ENCODE measurements around the gene SRI.

The SRI gene

DNA sequence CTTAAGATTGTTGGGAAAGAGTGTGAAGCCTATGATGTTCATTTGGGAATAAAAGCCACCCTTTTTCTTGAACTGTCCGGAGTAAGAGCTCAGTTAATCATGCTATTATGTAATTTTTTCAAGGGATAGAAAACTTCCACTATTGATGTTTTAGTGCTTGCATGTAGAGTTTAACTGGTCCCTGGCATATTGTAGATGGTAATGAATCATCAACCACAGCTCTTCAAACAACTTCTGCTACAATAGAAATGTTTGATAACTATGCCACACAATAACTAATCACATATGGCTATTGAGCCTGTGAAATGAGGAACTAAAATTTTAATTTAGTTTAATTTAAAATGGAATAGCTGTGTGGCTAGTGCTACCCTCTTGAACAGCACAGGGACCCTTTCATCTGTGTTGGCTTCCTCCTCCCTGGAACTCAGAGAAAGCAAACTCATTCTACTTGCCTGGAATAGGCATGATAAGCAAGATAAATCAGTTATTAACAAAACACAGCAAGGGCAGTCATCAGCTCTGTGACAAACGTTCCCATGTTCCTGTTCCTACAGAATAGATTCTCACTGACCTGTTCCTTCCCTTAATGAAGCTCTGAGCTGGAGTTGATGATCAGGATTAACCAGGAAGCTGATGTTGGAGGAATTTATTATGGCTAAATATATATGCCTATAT, 4.9 kb upstream of the SRI start:
- DNase-seq = no peak

DNA sequence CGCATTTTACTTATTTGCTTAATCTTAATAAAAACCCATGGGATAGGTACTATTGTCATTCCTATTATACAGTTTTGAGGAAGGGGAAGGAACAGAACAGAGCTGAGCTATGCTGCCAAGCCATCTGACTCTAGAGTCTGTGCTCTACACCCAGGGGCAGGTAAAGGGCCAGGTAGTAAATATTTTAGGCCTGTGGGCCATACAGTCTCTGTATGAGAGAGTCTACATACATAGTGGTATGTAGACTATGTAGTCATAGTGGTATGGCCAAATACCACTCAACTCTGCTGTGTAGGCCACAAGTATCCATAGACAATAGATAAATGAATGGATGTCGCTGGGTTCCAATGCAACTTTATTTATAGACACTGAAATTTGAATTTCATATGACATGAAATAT, 3.4 kb upstream of the SRI start:
- DNase-seq = no peak

DNA sequence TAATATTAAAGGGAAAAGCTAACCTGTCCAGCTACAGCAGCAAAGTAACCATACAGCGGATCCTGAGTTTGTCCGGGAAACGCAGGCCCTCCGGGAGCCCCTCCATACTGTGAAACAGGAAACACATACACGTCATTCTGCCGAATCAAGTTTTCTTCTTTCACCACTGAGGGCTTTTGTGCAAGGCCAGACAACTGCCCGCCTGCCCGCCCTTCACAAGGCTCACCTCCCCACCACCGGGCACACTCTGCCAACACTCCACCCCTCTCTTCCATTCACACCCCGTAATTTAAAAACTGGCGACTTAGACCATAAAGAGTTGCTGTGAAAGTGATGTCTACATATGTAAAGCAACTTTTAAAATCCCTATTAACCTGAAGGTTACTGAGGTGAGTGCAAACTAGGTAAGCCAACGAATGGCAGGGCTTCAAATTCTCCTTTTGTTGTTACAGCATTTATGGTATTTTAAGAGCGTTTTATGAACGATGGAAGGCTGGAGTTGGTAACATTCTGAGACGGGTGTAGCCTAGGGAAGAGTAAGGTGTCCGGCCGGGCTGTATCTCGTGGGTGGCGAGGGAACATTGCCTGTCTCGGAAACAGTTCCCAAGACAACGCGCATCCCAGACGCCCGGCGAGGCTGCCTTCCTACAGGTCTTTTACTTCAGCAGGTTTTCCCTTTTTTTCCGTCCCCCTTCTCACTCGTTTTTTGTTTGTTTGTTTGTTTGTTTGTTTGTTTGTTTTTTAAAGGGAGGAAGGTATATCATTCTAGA, 817 bp downstream of the SRI start:
- peak; percentile 79 for DNase-seq

DNA sequence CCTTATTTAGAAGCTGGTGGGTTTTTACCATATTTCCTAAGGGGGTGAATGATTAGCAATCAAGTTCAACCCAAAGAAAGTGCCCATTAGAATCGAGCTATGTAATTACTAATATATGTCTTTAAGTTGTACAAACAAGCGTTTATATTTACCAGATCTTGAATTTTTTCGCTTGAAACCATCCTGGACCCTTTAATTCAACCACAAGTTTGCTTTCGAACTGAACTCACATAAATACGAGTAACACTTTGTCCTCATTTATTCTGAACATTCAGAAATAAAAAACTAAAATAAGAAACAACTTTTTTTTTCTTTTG, 1.5 kb downstream of the SRI start:
- no peak for DNase-seq

DNA sequence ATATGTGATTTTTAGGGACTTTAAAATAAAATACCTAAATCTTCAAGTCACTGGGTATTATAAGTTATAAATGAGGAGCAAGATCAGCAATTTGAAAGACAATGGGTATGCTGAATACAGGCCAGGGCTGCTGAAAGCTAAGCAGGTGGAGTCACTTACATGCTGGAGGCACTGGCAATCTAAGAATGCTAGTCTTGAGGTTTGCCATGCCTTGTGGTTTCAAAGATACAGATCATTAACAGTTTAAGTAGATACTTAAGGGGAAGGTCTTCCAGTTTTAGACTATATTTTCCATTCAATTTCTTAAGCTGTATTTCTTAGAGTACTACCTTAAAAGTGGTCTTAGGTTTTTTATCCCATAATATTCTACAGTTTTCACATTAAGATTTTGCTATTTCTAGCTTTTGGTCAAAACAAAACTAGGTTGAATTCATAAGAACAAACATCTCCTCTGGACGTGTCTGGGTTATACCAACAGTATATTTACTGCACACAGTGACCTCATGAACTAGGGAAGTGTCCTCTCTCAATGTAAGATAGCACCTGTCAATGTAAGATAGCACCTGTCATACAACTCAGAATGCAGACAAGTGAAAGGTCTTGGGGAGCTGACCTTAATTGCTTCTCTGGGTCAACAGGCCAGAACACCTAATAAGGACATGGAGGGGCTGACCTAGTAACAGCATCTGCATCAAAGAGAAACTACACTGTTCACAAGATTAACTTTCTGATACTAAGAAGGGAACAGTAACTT, 2.0 kb downstream of the SRI start:
- DNase-seq = no peak

DNA sequence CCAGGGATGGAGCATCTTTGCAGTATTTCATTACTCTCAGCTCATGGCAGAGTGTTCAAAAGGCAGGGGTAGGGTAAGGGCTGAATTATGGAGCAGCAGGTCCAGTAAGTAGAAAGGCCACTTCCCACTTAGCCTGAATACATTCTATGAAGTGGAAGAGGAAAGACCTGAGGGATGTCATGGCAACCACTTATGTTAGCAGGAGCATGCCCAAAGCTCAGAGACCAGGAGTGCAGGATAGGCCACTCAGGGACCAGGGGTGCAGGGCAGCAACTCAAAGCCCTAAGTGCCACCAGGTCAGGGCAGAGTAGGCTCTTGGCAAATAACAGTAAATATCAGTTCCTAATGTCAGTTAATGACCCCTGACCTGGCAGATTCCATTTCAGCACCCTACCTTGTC, 3.6 kb downstream of the SRI start:
- DNase-seq = no peak

DNA sequence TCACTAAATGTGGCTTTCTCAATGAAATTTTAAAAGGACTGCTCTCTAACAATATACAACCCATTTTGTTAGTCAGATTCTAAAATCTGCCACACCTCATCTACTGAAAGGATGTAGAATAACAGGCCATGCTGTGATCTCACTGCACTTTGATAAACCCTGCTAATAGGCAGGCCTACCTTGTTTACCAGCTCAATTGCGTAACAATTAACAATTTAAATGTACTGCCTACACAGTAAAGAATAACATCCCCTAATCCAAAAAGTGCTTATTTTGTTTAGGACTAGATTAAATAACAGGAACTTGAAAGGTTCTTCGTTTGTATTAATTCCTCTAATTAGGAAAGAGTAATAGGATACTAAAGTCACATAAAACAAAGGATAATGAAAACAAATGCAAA, 4.5 kb downstream of the SRI start:
- no peak for DNase-seq

DNA sequence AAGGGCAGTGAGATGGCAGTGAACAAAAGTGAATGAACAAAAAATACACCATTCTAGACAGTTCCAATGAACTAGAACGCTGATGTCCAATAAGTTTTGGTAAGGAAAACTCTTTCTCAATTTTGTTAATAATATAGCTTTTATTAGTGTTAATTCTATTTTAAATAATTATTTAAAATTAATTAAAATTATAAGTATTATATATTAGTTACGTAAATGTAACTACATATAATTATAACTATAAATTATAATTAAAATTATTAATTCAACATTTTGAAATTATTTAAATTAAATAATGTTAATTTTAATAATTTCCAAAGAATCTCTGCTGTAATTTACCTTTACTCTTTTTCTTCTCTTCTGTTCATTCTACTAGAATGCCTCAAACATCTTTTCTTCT, 5.4 kb downstream of the SRI start:
- no peak for DNase-seq

DNA sequence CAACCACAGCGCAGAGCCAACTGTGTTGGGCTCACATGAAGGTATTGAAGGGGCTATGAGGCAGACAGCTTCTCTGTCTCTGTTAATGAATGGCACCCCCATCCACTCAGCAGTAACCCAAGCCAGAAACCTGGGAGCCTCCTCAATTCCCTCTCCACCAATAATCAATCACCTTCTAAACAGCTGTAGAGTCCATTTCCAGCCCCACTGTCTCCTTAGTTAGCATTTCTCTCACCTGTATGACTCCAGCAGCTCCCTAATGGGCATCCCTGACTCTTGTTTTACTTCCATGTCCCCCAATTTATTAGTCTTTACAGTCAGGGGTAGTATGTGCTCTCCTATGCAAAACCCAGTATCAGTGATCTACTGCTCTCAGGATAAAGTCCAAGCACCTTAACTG, 6.9 kb downstream of the SRI start:
- DNase-seq = no peak

DNA sequence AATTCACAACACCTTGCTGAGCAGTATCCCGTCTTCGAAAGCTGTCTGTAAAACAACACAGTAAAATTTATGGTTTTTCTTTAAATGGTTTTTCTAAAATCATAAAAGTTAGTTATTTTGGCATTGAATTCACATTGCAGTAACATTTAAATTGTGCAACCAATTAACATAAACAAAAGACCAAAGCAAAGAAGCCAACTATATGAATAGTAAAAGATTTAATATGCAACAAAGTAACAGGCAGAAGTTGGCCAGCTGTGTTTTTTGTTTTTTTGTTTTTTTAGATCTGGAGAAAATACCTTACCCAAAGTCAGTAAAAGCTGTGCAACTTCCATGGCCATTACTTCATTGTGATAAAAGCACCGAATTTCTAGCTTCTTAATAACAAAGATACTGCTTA, 11.3 kb downstream of the SRI start:
- DNase-seq = no peak

DNA sequence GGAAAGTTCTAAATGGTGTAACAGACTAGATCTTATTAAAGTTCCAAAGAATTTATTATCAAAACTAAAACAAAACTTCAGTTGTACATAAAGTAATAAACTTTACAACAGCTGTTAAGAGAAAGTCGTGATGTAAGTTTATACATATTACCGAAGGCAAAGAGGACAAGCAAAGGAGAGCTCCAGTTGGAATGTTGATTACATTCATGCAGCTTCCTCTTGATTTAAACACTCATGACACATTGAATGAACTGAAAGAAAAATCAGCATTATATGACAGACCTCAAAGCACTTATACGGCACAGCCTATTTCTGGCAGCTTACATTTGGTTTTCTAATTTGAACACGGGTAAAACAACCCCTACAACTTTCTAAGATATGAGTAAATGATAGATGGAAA, 13.6 kb downstream of the SRI start:
- no peak for DNase-seq

DNA sequence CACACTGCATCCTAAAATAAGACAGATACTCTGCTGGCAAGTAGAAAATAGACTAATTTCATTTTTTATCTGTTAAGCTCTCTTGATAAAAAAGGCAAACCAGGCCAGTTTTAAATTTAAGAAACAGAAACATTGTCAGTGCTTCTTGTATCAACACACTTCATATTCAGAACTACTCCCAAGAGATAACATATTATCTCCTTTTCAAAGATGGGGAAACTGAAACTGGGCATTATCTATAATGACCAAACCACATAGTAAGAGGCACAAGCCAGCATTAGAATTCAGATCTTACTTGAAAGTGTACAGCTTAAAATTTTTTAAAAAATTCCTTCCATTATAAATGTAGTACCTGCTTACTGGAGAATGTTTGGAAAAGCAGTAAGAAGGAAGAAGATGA, 14.7 kb downstream of the SRI start:
- no peak for DNase-seq

DNA sequence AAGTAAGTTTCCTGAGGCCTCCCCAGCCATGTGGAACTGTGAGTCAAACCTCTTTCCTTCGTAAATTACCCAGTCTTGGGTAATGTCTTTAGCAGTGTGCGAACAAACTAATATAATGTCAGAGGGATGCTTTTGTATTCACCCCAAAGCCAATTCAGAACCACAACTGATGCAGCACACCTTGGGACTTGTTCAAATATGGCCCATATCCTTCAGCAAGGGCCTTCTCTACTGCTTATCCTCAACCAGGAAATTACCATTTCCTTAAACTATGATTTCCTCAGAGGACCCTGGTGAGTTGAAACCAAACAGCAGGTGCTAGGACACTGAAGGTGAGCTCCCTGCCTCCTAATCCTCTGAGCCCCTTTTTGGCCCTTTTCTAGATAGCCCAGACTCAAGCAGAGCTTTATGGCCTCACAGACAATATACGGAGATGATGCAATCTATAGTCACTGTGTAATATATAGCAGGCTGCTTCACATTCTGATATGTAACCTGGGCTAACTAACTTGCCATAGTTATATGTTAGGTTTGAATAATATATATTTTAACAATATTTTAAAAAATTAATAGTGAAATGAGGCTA, 15.2 kb downstream of the SRI start:
- DNase-seq = no peak

DNA sequence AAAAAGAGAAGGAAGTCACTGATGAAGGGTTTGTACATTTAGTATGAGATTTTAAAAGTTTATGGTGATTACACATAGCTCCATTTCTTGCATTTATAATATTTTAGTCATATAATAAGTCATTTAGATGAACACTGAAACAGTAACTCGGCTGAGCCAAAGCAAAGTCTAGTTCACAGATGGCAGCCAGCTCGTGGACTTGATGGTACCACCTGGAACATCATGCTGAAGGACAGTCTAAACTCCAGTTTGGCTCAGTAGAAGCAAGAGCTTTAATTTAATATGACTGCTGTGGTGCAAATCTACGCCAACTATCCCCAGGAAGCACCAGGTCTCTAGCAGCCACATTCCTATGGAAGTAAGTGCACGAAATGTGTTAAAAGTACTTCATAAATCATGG, 16.4 kb downstream of the SRI start:
- DNase-seq = no peak

DNA sequence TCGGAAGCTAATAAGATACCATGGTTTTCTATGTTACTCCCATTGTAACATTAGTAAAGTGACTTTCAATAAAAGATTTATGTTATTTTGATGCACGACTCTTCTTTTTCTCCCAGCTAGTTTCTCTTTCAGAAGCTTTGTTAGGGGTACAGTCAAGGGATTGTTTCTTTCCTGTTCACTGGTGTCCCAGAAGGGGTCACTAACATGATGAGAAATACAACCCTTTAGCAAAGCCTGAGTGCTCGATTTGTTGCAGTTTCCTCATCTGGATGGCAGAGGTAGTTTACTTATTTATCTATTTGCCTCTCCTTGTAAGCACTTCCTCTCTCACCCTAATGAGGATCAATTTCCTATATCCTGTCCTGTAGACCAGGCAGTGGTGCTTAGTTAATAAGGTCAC, 17.0 kb downstream of the SRI start:
- no peak for DNase-seq

DNA sequence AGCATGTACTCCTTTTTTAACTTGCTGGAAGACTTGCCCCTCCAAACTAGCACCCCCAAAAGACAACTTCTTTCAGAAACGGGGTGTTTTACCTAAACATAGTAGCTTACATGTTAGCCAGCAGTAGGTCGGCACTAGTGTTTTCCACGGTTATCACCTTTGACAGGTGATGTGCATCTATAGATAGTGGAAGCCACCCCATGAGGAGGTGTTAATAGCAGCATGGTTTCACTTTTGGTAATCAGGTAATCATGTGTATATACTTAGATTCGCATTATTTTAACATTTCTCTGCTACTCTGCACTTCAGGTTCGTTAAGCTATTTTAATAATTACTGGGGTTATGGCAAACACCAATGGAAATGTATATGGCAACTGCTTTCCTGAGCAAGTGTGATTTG, 17.6 kb downstream of the SRI start:
- DNase-seq = no peak

DNA sequence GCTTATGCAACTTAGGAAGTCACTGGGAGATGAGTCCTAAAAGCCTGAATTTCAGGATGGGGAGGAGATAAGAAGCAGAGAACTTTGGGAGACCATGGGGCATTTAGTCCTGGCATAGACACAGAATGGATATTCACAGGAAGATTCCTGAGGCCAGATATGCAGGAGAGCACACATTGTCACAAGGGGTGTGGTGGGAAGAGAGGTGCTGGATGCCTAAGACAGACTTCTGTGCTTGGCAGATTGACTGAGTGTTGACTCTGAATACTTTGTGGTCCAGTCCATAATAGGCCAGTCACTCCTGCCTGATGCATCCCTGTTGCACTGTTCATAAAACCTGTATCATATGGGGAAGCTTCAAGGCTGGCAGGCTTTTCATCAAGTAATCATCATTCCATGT, 18.5 kb downstream of the SRI start:
- peak; percentile 9 for DNase-seq

DNA sequence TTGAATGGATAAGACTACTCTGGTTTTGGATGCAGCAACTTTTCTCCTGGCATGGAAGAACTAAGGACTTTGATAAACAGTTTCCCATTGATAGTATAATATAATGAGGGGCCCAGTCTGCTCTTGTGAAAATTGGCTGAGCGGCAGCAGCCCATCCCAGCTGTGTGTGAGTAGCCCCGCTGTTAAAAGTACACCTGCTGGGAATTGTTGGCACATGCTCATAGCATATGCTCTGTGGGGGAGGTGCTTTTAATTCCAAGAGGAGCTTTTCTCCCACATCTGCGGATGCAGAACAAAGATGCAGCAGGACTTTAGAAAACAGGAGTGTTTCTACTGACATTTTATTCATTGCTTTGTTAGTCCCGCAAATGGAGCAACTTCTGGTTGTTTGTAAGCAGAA, 19.0 kb downstream of the SRI start:
- peak; percentile 26 for DNase-seq

DNA sequence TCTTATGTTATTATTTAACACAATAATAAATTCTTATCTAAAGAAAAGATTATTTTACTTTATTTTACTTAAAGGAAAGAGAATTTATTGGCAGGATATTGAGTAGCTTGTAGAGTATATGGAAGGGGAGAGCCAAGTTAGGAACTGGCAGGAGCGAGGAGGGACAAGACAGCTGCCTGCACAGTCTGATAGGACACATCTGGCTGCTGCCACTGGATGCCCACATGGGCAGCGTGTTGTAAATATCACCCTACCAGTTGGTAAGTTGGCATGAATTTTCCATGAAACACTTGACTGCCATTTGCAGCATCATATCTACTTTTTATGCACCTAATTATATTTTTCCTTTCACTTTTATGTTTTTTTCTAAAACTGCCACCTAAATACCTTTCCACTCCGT, 19.6 kb downstream of the SRI start:
- DNase-seq = no peak

DNA sequence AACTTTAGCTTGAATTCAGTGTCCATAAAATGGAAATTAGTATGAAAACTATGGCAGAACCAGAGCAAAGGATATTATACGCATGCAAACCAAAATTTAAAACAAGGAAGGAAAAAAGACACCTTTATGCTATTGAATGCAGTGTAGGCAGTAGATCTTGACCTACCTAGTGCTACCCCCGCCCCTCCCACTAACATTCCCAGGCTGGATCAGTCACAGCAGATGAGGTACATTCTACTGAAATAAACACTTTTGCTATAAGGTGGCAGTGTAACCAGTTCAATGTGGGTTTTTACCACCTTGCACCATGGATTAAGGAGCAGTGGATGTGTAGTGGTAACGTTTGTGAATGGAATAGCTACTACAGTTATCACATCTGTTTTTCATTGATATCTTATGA, 27.9 kb downstream of the SRI start:
- no peak for DNase-seq

DNA sequence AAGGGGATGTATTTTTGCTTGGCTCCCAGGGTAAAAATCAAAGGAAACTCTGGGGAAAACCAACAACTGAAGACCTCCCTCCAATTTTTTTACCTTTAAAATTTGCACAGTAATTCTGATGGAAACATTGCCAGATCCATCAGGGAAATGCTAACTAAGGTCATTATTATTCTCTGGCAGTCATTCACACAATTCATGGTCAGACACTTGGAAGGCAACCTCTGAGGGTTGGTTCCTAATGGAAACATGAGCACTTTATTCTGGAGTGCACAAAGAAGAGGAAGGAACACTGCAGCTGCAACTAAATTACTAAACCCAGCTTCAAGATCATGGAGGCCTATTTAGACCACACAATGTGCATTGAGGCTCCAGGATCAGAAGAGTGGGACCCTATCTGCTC, 34.2 kb downstream of the SRI start:
- no peak for DNase-seq

DNA sequence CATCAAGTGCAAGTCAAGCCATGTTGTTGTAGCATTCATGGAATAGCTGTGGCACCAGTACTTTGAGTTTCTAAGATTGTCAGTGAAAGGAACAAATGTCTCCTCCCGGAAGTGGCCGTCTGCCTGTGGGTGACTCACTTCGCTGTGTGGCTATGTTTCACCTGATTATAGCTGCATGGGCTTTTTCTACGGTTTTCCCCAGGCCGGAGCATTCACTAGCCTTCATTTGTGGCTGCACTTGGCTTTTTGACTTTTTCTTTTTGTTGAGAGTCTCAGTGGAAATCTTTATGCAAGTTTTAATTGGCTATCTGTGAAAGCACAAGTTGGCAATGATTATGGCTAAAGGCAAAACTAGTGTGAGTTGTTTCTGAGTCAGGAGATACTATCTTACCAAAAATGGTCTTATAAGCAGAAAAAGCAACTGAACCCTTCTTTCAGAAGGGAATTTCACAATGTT, 35.0 kb downstream of the SRI start:
- DNase-seq = no peak

DNA sequence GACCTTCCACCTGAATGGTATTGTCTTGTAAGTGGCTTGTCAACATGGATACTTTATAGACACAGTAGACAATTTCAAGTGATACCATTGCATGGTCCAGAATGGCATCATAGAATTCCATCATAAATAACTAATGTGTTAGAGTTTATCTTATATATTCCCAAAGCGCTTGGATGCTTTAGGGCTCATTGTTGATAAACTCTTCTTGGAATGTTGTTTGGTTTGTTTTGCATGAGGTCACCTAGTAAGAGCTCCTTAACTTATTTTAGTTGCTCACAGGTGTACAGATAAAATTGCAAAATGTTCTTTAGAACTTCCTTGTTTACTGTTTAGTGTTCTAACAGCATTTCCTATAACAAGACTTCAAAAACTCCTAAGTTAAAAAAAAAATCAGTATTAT, 36.8 kb downstream of the SRI start:
- no peak for DNase-seq

DNA sequence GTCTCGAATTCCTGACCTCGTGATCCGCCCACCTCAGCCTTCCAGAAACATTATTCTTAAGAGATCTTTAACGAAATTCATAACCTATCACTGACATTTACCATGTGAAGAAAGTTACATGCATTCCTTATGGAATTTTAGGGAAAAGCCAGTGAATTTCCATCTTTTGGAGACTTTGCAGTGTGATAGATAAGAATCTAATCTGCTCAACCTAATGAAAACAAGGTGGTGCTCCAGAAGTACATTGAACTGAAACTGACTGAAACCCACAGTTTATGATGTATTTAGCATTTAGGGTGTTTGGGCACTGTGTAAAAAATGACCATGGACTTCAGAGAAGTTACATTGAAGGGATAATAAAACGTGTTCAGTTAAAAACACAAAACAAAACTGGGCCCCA, 43.6 kb downstream of the SRI start:
- no peak for DNase-seq

Measured in retina (tissue), 1 donor.